GM03348 (cell line): ENCODE data around the gene STOX2.
"Not testable (repeated sequence)": the region's sequence is repeated elsewhere in the genome, so short reads cannot be mapped to it uniquely, and the experiment has no call there.

Experiments
- DNase-seq: peaks from one replicate; pipeline ENCODE4 v3.0.0; 2012; ENCODE audit warnings: low spot score

STOX2 gene

DNA sequence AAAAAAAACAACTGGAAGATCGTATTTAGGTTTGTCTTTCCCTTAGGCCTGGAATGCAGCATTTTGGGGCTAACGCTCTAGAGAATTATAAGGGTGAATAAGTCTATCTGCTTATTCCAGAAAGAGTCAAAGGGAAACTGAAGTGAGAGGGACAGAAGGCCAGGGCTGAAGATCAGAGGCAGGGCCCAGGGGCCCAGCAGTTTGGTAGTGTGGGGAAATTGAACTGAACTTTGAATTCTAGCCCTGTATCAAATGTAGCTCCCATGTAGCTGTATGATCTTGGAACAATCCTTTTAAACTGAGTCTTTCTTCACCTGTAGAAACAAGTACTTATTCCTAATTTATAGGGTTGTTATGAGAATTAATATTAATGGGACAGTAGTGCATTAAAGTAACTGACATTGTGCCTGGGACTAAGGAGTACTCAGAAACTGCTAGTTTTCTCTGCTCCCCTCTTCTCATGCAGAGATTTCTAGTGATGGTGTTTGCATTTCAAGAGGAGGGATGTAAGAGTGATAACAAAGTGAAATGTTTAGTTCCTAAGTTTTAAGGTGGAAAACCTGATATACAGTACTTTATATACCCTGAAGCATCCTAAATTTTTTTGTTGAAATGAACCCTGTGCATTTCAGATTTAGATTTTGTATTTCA, 30.4 kb downstream of the STOX2 start:
- no peak for DNase-seq

DNA sequence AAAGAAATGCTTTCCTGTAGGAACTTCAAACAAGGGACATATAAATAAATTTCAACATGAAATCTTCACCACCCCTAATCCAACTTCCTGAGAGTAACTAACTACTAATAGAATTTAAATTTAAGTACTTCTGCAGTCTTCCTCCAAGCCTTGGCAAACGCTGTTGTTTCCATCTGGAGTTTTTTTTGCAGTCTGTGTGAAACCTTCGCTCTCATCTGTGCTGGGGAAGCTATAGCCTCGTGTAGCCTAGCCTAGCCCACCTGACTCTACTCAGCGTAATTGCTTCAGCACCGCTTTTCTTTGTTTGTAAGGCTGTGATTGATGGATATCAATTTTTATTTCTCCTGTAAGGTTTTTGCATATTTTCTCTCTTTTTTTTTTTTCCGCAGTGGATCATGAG, 30.9 kb downstream of the STOX2 start:
- DNase-seq = no peak

GRCh38 chr4:183936574-183937345, 31.7 kb downstream of the STOX2 start:
- DNase-seq = no peak

DNA sequence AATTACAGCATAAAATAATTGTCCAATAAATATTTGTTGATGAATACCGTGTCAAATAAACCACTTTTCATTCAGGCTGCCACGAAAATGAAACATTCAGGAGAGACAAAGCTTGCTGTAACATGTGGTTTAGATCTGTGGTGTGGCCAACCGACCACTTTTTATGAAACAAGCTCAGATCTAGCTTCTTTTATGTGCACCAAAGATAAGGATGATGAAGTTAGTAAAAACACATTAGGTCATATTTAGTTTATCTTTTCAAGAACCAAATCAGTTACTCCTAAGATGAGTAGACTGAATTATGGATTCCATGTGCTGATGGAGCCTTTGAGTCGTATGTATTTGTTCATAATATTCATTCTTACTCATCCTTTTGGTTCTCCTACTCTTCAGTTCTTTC, 35.8 kb downstream of the STOX2 start:
- no peak for DNase-seq

GRCh38 chr4:183941964-183942363, 36.9 kb downstream of the STOX2 start:
- no peak for DNase-seq

DNA sequence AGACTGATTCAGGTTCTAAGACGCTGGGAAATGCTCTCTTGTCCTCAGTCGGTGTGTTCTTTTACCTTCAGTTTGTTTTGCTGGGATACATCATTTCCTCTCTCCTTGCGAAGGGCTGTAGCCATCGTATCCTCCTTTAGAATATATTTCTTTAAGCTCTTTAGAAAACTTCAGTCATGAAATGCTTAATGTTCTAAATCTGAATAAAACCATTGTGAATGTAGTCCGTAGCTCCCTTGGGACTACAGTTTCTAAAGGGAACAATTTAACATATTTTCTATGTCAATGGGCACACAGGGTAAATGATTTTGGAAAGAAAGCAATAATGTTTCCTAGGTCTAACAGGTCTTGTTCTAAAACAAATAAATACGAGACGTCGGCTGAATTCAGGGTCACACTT, 40.6 kb downstream of the STOX2 start:
- no peak for DNase-seq

DNA sequence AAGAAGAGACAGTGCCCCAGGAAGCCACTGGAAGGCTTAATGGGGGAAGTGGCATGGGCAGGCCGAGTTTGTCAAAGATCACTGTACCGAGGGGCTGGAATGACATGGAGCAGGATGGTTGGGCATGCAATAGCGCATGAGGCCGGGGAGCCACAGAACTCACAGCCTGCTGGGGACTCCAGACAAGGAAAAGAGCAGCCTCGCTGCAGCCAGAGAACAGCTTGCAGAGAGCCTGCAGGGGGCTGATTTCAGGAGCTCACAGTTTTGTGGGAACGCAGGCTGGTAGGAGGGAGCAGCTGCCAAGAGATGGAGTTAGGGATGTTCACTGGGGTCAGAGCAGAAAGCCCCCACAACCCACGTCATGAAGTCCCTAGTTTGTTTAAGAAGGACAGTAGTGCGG, 45.4 kb downstream of the STOX2 start:
- DNase-seq = no peak

- DNase-seq = not testable (repeated sequence)
Measured at GRCh38 chr4:183952652-183953051, 47.5 kb downstream of the STOX2 start.

DNA sequence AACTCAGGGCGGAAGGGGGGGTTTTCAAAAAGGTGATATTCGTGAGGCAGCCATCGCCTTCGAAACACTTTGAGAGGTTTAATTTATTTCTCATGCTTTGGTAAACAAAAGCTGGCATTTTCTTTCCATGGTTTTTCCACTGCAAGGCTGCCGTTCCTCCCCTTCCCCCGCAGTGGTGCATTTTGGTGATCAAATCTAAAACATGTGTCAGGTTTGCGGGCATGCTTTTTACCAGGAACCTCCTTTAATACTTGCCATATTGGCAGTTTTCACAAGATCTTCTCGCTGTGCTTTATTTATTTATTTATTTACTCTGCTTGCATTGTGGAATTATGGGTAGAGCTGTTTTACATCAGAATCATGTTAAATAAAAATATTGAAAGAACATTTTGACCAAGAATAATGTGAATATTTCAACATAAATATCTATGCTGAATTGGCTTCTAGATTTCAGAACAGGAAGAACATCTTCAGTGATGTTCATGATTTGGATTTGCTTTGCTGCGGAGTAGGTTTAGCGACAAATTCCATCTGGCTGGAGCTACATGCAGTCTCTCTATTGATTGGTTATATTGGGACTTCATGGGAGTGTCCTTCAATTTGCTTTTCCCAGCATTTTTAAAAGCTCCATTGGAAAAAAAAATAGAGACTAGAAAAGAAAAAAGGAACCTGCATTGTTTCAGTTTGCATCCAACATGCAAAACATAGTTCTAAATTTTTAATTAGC, 54.4 kb downstream of the STOX2 start:
- DNase-seq = no peak

DNA sequence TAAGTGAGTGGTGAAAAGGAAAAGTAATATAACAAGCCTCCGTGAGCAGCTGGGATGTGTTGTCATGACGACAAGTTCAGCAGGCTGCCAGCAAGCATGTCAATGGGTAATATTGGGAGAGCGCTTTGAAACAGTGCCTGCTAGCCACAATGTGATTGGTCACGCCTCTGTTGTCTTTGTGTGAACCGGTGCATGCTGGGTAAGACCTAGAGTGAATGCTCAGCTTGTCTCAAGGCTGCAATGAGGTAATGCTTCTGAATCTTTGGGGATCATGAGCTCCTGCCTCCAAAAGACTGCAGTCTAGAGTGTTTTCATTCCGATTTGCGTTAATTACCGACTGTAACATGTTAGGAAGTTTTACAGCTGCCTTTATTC, 54.9 kb downstream of the STOX2 start:
- peak; percentile 27 for DNase-seq

DNA sequence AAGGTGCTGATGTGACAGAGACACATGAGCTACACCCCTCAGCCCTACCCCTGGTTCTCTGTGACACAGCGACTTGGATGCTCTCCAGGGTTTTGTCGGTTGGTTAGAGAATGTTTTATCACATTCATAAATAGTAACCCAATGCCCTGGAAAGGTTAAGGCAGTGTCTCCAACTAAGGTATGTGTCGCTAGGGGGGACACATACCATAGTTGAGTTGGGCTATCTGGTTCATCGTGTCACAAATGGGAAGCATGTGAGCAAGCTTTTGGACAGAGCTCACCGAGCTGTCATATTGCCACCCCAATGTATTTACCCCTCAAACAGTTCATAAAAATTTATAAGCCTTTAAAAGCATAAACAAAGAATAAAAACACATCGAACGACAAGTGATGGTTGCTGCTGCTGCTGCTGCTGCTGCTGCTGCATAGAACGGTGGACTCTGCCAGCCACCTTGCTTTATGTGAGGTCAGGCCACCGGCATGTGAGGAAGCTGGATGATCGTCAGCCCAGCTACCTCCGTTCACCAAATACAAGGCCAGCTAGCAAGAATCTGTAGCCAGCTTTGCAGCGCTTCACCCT, 55.9 kb downstream of the STOX2 start:
- no peak for DNase-seq

- no peak for DNase-seq
Measured at GRCh38 chr4:183961795-183962194, 56.7 kb downstream of the STOX2 start.

DNA sequence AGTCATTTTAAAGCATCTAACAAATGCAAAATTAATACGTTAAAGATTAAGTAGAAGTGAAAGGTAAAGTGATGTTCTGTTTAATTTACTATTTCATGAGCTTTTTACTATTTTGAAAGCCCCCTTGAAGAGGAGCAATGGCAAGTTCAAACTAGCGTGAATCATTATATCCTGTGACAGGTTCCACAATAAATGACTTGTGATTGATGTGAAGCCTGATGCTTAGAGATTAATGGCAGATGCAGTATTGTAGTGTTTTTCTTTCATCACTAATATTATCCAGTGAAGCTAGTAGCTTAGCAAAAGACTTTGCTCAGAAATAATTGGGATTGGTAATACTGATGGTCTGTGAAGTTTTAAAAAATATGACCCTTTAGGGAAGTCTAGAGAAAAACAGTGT, 57.3 kb downstream of the STOX2 start:
- DNase-seq = no peak

DNA sequence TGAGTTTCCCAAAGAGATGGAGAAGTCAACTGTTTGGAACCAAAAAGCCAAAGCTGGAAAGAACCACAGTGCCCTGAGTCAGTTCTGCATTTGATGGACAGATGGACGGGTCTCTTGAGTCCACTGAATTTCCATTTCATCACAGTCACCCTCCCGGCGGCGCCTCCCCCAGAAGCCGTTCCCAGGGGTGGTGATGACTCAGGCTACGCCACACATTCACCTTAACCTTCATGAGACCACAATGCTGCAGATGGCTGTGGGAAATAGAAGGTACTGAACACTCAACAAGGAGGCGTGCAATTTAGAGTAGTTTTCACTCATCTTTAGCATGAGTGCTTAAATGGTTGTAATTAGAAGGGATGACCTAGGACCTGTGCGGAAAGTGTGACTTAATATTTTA, 61.3 kb downstream of the STOX2 start:
- DNase-seq = no peak

GRCh38 chr4:183967266-183967665, 62.2 kb downstream of the STOX2 start:
- DNase-seq = no peak

DNA sequence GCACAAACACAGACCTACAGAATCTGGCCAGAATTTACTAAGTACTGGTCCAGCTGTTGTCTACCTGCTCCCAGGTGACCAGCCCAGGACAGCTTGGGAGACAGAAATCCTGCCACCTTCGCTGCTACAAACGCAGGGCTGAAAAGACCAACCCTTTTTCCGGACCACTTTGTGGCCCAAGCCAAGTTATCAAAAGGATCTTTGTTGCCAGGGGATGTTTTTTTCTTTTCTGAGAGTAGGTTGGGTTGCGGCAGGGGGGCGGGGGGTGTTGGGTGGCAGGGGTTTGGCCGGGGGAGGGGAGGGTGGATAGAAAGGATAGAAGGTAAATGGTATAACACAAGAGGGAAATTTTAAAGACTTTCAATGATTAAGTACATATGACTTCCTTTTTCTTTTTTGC, 63.4 kb downstream of the STOX2 start:
- DNase-seq = no peak

DNA sequence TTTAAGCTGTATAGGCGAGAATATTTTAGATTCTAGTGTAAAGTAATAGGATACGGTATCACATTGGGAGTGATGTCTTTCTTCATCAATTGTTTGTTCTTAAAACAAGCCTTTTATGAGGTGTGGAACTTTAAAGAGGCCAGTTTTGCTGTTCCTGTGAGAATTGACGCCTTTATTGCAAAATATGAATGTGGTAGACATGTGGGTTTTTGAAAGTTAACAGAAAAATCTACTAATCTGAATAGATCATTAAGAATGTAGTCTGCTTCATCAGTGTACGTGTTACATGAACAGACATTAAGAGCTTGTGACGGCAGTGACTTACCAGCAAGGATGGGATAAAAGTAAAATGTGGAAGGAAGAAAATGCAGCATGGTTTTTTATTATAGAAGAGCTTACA, 63.8 kb downstream of the STOX2 start:
- DNase-seq = no peak

DNA sequence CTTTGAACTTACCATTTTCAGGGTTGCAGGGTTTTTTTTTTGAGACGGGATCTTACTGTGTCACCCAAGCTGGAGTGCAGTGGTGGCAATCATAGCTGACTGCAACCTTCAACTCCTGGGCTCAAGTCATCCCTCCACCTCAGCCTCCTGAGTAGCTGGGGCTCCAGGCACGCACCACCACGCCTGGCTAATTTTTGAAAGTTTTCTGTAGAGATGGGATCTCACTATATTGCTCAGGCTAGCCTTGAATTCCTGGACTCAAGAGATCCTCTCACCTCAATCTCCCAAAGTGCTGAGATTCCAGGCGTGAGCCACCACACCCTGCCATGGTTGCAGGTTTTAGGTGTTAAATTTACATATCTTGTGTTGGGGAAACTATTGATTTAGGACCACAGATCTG, 64.5 kb downstream of the STOX2 start:
- DNase-seq = no peak

DNA sequence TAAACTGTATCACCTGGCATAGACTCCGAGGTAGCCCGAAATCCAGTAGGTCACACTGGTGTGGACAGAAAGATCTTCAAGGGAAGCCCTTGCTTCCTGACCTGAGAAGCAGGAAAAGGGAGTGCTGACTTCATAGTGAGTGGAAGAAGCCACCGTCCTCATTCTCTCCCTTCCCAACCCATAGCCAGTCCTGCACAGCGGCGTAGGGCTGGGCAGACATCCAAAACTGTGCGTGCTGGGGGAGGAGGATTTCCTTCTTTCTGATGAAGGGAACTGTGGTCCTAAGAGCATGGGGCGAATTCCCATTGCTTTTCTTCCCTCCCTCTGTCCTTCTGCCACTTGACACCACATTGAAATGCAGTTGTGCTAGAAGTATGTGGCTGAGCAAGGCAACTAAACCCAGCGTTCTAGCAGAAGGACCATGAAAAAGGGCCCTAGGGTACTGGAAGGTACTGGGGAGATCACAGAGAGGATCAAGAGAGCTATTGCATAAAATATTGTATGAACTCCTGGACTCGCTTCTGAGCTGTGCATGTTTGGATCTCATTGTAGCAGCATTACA, 66.9 kb downstream of the STOX2 start:
- no peak for DNase-seq

DNA sequence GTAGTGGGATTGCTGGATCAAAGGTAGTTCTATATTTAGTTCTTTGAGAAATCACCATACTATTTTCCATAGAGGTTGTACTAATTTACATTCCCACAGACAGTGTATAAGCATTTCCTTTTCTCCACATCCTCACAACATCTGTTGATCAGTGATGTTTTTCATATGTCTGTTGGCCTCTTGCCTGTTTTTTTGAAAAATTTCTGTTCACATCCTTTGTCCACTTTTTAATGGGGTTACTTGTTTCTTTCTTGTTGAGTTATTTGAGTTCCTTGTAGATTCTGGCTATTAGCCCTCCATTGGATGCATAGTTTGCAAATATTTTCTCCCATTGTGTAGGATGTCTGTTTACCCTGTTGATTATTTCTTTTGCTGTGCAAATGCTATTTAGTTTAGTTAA, 72.6 kb downstream of the STOX2 start:
- DNase-seq = no peak

GRCh38 chr4:183984566-183984965, 79.5 kb downstream of the STOX2 start:
- DNase-seq = no peak

DNA sequence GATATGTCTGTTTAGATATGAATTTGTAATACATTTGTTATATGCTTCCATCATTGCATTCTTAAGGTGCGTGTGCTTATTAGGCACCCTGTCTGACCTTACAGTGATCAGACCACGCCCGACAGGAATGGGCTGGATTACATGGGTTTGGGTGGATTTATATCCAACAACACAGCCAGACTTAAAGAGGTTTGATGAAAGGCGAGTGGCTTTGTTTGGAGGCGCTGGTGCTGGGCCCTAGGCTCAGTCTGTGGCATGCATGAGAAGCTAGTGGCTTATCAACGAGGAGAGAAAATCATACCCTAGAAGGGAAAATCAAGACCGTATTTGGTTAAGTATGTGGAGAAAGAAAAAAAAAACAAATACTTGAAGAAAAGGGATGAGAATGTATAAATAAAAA, 80.7 kb downstream of the STOX2 start:
- no peak for DNase-seq
